Anterior cingulate cortex (tissue), 58 donors: ENCODE data around the gene NOG.

Source experiments
- DNase-seq, 58 donors: peaks; one replicate each; lab custom pipeline; 2025; lab: John Stamatoyannopoulos, UW

Gene NOG

GRCh38 chr17:56633681-56634080 is 40.2 kb downstream of the NOG start:
- DNase-seq, result no peak

GRCh38 chr17:56635641-56636040 is 42.1 kb downstream of the NOG start:
- no peak for DNase-seq

DNA sequence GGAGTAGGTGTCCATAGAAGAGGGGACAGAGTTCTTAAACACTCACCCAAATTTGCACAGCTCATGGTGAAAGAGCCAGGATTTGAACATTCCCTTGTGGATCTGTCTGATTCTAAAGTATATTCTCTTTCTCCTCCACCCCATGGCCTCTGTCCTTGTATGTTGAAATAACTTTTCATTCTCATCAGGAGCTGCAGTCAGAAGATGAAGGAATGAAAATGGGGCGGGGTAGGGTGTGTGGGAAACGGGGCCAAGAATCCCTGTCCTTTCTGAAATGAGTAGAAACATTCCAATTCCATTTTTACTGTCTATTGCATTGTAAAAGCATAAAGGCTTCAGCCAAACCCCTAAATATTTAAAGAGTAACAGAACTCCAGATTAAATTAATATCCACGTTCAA is 42.8 kb downstream of the NOG start:
- no peak for DNase-seq

GRCh38 chr17:56637254-56637653 is 43.8 kb downstream of the NOG start:
- DNase-seq, result no peak

DNA sequence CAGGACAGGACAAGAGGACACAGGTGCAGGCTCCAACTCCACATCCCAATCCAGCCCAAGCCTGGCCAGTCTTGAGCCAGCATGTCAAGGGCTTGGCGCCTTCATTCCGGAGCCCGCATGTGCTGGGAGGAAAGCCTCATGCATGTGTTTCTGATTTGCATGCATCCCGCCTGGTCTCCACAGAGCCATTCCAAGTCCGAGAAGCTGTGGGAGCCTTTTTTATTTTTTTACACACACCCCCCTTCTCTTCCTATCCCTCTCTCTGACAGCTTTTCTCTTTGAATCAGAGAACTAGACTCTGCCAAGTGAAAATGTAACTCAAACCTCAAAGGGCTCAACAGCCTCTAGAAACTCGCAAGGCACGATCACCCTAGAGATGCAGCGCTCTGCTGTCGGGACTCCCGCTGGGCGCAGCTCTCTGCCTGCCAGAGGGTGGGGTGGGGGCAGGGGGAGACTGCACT is 45.1 kb downstream of the NOG start:
- peak in 2 of 58 donors; percentile 3 to 4 for DNase-seq

GRCh38 chr17:56639517-56639916 is 46.0 kb downstream of the NOG start:
- no peak for DNase-seq

DNA sequence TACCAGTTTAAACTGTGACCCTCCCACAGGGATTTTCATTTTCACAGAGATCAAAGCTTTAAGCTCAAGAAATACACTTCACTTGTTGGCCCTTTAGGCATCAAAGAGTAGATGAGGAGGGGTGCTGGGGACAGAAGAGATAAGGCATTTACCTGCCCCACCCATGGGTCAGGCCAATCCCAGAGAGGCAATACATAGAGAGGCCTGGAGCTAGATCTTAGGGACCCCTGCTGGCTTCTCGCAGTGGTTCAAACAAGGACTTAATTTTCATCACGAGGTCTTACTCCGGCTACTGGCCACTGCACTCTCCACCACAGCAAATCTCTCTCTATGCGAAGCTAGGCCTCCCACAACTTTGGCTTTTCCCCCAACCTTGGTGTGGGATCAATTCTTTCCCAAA is 46.6 kb downstream of the NOG start:
- no peak for DNase-seq

DNA sequence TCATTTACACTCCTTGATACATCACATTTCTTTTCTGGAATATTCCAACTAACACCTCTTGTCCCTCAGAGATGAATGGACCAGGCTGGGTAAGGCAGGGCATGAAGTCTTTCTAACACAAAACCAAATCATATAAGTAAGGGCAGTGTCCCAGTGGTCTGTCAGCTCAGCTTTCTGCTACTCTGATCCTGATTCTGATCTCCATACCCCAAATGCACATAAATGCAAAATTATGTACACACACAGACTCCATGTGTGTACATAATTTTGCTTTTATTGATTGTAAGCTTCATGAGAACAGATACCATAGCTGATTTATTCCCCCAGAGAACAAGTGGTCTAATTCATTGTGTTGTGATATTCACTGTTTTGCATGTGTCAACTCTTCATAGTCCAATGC is 47.9 kb downstream of the NOG start:
- DNase-seq, result no peak

GRCh38 chr17:56641894-56642293 is 48.4 kb downstream of the NOG start:
- DNase-seq, result no peak

DNA sequence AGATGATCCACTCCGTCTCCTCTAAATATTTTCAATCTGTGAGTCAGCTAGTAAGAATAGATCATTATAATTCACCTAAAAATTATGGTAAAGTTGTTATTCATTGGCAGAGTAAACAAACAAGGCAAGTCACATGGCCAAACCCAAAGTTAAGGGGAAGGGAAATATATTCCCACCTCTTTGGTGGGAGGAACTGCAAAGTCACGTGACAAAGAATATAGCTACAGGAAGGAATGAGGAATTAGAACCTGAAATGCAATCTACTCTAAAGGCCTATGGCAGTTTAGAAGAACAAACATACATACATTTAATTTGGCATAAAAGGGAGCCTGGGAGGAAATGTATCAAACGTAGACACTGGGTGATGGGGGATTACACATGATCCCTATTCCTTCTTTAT is 48.9 kb downstream of the NOG start:
- DNase-seq, result no peak
